ENCODE results near the gene TUSC2.

- TF ChIP-seq CTCF (IDR thresholded peaks at IDR 0.05; ENCODE audit: control extremely low read depth in 1 of 3, insufficient read depth in 1 of 3, low read depth in 1 of 3, low read length in 3 of 3) (no peak), POLR2A (IDR thresholded peaks at IDR 0.05; ENCODE audit: control extremely low read depth in 1 of 2, low read depth in 2 of 2, low read length in 2 of 2) (no peak), TAF1 (IDR thresholded peaks at IDR 0.05; ENCODE audit: low read depth, low read length) (no peak), CHD2 (IDR thresholded peaks at IDR 0.05; ENCODE audit: low read length) (no peak), EGR1 (IDR thresholded peaks at IDR 0.05; ENCODE audit: borderline replicate concordance, low read depth, low read length) (no peak), MAFK (IDR thresholded peaks at IDR 0.05; ENCODE audit: low read depth, low read length) (no peak), SP1 (IDR thresholded peaks at IDR 0.05; ENCODE audit: low read depth, low read length) (no peak), EP300 (IDR thresholded peaks at IDR 0.05; ENCODE audit: borderline replicate concordance in 1 of 2, low read depth in 2 of 2, low read length in 2 of 2) (no peak), SIN3A (conservative IDR thresholded peaks at IDR 0.05 in 1 of 2, IDR thresholded peaks at IDR 0.05 in 1 of 2; ENCODE audit: low read depth in 1 of 2, low read length in 2 of 2) (no peak), TEAD4 (IDR thresholded peaks at IDR 0.05; ENCODE audit: low read depth, low read length) (no peak), ZNF274 (IDR thresholded peaks at IDR 0.05; ENCODE audit: borderline replicate concordance, extremely low read depth, low read length) (no peak), RAD21 (IDR thresholded peaks at IDR 0.05 in 1 of 2, conservative IDR thresholded peaks at IDR 0.05 in 1 of 2; ENCODE audit: low read depth in 2 of 2, low read length in 2 of 2) (no peak)
Measured at GRCh38 chr3:50319894-50320625, 8.0 kb downstream of the TUSC2 start.
